ENCODE data around the gene BICRAL.

DNA sequence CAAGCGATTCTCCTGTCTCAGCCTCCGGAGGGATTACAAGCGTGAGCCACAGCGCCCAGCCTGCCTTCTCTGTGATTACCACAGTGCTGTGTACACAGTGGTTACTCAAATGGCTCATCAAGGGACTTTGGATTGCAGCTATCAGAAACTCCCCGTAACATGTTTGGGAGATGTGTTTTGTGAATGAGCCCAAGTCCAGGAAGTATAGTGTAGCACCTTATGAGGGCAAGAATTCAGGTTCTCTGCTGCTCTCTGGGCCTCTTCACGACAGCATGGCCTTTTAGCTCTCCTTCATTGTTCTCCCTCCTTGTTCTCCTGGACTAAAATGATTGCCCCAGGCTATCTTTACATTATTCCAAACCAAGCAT lies 63.5 kb downstream of the BICRAL start:
- TF ChIP-seq TCF12 (IDR thresholded peaks at IDR 0.05), result no peak
- no peak for TF ChIP-seq SIN3A (IDR thresholded peaks at IDR 0.05; ENCODE audit: borderline replicate concordance, low read depth, low read length)
- no peak for TF ChIP-seq RFX5 (IDR thresholded peaks at IDR 0.05; ENCODE audit: low read length)
- no peak for TF ChIP-seq POLR2AphosphoS5 (IDR thresholded peaks at IDR 0.05; ENCODE audit: low read depth, low read length)
- TF ChIP-seq, protein P1, sequence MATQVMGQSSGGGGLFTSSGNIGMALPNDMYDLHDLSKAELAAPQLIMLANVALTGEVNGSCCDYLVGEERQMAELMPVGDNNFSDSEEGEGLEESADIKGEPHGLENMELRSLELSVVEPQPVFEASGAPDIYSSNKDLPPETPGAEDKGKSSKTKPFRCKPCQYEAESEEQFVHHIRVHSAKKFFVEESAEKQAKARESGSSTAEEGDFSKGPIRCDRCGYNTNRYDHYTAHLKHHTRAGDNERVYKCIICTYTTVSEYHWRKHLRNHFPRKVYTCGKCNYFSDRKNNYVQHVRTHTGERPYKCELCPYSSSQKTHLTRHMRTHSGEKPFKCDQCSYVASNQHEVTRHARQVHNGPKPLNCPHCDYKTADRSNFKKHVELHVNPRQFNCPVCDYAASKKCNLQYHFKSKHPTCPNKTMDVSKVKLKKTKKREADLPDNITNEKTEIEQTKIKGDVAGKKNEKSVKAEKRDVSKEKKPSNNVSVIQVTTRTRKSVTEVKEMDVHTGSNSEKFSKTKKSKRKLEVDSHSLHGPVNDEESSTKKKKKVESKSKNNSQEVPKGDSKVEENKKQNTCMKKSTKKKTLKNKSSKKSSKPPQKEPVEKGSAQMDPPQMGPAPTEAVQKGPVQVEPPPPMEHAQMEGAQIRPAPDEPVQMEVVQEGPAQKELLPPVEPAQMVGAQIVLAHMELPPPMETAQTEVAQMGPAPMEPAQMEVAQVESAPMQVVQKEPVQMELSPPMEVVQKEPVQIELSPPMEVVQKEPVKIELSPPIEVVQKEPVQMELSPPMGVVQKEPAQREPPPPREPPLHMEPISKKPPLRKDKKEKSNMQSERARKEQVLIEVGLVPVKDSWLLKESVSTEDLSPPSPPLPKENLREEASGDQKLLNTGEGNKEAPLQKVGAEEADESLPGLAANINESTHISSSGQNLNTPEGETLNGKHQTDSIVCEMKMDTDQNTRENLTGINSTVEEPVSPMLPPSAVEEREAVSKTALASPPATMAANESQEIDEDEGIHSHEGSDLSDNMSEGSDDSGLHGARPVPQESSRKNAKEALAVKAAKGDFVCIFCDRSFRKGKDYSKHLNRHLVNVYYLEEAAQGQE (IDR thresholded peaks at IDR 0.05; ENCODE audit: low read depth, low read length), result no peak
- no peak for TF ChIP-seq EP300 (IDR thresholded peaks at IDR 0.05; ENCODE audit: borderline replicate concordance in 1 of 2, low read depth in 1 of 2, low read length in 1 of 2)
- TF ChIP-seq EZH2phosphoT487 (IDR thresholded peaks at IDR 0.05; ENCODE audit: borderline replicate concordance, low read depth), result no peak
- TF ChIP-seq RXRA (IDR thresholded peaks at IDR 0.05; ENCODE audit: borderline replicate concordance, low read depth), result no peak
- TF ChIP-seq, protein P2, sequence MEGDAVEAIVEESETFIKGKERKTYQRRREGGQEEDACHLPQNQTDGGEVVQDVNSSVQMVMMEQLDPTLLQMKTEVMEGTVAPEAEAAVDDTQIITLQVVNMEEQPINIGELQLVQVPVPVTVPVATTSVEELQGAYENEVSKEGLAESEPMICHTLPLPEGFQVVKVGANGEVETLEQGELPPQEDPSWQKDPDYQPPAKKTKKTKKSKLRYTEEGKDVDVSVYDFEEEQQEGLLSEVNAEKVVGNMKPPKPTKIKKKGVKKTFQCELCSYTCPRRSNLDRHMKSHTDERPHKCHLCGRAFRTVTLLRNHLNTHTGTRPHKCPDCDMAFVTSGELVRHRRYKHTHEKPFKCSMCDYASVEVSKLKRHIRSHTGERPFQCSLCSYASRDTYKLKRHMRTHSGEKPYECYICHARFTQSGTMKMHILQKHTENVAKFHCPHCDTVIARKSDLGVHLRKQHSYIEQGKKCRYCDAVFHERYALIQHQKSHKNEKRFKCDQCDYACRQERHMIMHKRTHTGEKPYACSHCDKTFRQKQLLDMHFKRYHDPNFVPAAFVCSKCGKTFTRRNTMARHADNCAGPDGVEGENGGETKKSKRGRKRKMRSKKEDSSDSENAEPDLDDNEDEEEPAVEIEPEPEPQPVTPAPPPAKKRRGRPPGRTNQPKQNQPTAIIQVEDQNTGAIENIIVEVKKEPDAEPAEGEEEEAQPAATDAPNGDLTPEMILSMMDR (IDR thresholded peaks at IDR 0.05), result no peak
- TF ChIP-seq, protein P3, sequence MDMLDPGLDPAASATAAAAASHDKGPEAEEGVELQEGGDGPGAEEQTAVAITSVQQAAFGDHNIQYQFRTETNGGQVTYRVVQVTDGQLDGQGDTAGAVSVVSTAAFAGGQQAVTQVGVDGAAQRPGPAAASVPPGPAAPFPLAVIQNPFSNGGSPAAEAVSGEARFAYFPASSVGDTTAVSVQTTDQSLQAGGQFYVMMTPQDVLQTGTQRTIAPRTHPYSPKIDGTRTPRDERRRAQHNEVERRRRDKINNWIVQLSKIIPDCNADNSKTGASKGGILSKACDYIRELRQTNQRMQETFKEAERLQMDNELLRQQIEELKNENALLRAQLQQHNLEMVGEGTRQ (IDR thresholded peaks at IDR 0.05; ENCODE audit: borderline replicate concordance, low read depth, low read length), result no peak
- no peak for TF ChIP-seq YY1 (IDR thresholded peaks at IDR 0.05; ENCODE audit: low read depth)
- no peak for TF ChIP-seq JUND (IDR thresholded peaks at IDR 0.05)
- TF ChIP-seq, protein P4, sequence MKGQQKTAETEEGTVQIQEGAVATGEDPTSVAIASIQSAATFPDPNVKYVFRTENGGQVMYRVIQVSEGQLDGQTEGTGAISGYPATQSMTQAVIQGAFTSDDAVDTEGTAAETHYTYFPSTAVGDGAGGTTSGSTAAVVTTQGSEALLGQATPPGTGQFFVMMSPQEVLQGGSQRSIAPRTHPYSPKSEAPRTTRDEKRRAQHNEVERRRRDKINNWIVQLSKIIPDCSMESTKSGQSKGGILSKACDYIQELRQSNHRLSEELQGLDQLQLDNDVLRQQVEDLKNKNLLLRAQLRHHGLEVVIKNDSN (IDR thresholded peaks at IDR 0.05; ENCODE audit: borderline replicate concordance, low read depth), result no peak
